ENCODE data around the gene KRT78.

Gene KRT78

DNA sequence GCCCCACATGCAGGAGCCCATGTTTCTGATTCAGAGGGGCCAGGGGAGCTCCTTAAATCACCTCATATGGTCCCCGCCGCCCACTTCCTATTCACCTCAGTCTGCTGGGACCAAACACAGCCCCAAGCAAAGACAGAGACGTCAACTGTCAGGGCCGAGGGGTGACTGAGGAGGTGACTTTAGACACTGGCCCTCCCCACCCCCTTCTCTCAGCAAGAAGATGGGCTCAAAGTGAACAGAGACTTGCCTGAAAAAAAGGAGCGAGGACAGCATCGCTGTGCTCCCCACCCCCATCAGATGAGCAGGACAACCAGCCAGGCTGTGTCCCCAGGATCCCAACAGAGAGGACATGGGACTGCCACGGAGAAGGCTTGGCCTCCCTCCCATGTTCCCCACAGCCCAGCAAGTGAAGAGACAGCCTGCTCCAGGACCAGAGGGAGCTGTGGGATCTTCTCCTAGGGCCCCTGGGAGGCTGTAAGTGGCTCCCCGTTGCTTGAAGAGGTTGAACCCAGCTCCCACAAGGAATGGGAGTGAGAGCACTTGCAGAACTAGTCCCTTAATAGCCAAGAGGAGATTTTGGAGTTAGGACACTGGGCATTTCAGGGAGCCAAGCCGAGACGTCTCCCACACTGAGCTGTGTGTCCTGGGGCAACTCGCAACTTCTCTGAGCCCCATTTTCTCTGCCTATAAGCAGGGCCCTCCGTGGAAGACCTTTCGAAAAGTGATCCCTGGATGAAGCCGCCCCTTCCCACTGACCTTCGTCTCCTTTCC, 13.3 kb downstream of the KRT78 start:
- Histone ChIP-seq H3K4me3 (ENCODE audit: low read depth, low read length) (no peak overlapping the region), H3K36me3 (no peaks in the 10 kb centered on the region), H3K9me3 (ENCODE audit: severe bottlenecking) (no peaks in the 10 kb centered on the region), H3K27me3 (ENCODE audit: insufficient read depth, low read depth, severe bottlenecking) (peaks cover 96% of the 10 kb centered on the region), H3K27ac (no peak overlapping the region)
- no peak for DNase-seq
- TF ChIP-seq, protein P1, sequence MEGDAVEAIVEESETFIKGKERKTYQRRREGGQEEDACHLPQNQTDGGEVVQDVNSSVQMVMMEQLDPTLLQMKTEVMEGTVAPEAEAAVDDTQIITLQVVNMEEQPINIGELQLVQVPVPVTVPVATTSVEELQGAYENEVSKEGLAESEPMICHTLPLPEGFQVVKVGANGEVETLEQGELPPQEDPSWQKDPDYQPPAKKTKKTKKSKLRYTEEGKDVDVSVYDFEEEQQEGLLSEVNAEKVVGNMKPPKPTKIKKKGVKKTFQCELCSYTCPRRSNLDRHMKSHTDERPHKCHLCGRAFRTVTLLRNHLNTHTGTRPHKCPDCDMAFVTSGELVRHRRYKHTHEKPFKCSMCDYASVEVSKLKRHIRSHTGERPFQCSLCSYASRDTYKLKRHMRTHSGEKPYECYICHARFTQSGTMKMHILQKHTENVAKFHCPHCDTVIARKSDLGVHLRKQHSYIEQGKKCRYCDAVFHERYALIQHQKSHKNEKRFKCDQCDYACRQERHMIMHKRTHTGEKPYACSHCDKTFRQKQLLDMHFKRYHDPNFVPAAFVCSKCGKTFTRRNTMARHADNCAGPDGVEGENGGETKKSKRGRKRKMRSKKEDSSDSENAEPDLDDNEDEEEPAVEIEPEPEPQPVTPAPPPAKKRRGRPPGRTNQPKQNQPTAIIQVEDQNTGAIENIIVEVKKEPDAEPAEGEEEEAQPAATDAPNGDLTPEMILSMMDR (IDR thresholded peaks at IDR 0.05; ENCODE audit: low read depth, low read length): no peak

DNA sequence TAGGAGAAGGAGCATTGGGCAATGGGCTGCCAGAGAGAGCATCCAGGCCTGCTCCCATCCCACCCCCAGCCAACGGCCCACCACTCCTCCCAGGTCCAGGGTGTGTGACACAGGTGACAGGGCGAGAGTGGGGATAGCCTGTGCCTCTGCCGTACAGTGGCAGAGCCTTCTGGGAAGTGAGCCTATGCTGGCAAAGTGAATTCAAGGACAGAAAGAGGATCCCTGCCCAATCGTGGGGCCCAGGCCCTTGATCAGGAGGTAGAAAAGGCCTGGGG, 14.1 kb downstream of the KRT78 start:
- no peak overlapping the region for H3K4me3 ChIP-seq (ENCODE audit: low read depth, low read length)
- no peaks in the 10 kb centered on the region for H3K9me3 ChIP-seq (ENCODE audit: severe bottlenecking)
- H3K36me3 ChIP-seq: no peaks in the 10 kb centered on the region
- no peak for DNase-seq
- TF ChIP-seq, protein P1 (IDR thresholded peaks at IDR 0.05; ENCODE audit: low read depth, low read length): no peak
- H3K27ac ChIP-seq: no peak overlapping the region
- peaks cover 96% of the 10 kb centered on the region for H3K27me3 ChIP-seq (ENCODE audit: insufficient read depth, low read depth, severe bottlenecking)

DNA sequence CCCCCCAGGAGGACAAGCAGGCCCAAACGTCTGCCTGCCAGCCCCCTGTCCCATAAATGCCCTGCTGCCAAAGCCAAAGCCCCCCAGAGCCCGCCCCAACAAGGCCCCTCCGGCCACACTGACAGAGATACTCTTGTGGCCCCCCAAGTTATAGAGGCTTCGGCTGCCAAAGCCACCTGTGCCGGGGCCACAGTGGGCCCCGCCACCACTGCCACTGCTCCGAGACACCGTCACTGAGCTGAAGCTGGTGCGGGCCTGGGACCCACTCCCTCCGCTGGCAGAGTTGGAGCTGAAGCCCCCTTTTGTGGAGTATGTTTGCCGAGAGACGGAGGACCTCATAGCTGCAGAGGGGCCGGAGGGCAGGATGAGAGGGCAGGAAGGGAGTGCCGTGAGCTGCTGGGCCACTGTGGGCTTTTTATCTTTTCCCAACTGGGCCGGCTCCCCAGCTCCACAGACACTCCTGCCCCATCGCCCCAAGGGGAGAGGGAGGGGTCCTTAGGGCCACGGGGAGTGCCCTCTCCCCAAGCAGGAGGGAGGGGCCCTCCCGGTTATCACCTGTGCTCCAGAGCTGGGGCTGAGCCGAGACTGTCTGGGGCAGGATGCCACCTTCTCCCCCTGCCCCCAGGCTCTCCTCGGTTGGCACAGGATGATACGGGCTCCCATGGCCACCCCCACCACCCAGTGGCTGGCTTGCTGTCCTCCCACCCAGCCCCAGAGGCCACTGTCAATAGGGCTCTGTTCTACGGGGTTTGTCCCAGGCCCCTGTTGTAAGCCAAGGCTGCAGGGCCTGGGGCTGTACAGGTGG, 14.7 kb downstream of the KRT78 start, which contains the start of gene KRT79:
TSS of gene KRT79 (minus strand) at position 390 of the 805 bp plus-strand sequence. CDS start at position 339, 51 bp downstream.
- Histone ChIP-seq H3K36me3 (no peaks in the 10 kb centered on the region), H3K9me3 (ENCODE audit: severe bottlenecking) (no peaks in the 10 kb centered on the region), H3K27me3 (ENCODE audit: insufficient read depth, low read depth, severe bottlenecking) (peaks cover 96% of the 10 kb centered on the region), H3K4me3 (ENCODE audit: low read depth, low read length) (no peak within 1 kb of the TSS), H3K27ac (no peak within 1 kb of the TSS)
- TF ChIP-seq, protein P1 (IDR thresholded peaks at IDR 0.05; ENCODE audit: low read depth, low read length): no peak
- DNase-seq: no peak

DNA sequence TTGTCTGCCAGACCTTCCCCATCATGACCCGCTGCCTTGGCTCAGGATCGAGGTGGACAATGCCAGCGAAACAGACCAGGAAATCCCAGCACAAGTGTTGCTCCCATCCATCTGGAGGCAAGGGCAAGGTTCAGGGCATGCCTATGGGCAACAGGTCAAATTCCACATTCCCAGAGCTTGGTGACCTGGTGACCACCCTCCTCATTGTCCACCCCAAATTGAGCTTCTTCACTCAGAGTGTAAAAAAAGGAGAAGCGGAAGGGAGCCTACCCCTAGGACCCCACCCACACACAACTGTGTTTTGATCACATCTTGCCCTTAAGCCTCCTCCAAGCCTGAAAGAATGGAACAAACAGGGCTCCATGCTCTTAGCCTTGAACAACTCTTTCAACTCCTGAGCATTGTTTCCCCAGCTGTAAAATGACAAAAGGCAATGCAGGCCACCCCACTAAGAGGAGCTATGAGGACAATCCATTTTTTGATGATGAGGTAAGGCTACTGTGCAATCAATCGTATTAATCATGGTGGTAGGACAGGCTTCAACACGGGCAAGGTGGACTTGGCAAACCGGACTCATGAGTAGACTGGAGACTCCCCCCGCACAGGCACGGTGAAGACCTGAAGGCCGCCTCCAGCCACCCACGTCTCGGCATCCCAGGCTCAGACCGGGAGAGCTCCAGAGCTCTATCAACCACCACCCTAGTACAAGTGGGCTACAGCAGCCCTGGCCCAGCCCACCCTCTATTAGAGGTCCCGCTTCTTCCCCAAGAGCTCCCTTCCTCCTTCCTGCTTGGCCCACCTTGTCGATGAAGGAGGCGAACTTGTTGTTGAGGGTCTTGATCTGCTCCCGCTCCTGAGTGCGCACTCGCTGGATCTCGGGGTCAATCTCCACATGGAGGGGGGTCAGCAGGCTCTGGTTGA, 15.5 kb downstream of the KRT78 start:
- TF ChIP-seq, protein P1 (IDR thresholded peaks at IDR 0.05; ENCODE audit: low read depth, low read length): no peak
- H3K27ac ChIP-seq: no peak overlapping the region
- H3K9me3 ChIP-seq (ENCODE audit: severe bottlenecking): no peaks in the 10 kb centered on the region

DNA sequence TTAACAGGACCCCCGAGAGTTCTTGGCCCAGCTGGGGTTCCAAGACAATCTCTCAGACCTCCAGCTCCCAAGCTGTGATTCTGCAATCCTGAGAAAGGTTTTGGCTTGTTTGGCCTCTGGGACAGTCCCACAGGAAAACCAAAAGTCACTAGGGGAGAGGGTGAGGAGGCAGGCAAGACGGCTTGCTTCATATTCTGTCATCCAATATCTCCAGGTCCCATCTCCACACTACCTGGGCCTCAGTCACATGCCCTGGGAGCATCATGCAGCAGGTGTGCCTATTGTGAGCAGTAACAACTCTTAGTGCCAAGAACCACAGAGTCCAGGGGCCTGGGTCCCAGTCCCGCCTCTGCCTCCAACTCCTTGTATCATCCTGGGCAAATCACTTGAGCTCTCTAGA, 16.3 kb downstream of the KRT78 start:
- Histone ChIP-seq H3K27me3 (ENCODE audit: insufficient read depth, low read depth, severe bottlenecking) (peaks cover 93% of the 10 kb centered on the region), H3K27ac (no peak overlapping the region), H3K4me3 (ENCODE audit: low read depth, low read length) (no peak overlapping the region), H3K9me3 (ENCODE audit: severe bottlenecking) (no peaks in the 10 kb centered on the region), H3K36me3 (no peaks in the 10 kb centered on the region)
- TF ChIP-seq, protein P1 (IDR thresholded peaks at IDR 0.05; ENCODE audit: low read depth, low read length): no peak
- DNase-seq: no peak

More for the DNA sequence above, 15.5 kb downstream of the KRT78 start:
- peaks cover 96% of the 10 kb centered on the region for H3K27me3 ChIP-seq (ENCODE audit: insufficient read depth, low read depth, severe bottlenecking)
- H3K4me3 ChIP-seq (ENCODE audit: low read depth, low read length): no peak overlapping the region
- DNase-seq: no peak
- H3K36me3 ChIP-seq: no peaks in the 10 kb centered on the region

Measured in WERI-Rb-1 (cell line).